ENCODE data around the gene CLMP. TPM values are rescaled to one million over a fixed set of nuclear protein-coding genes. Genes with fewer than 3 reads are reported as not detected.
A peak's percentile ranks its signal among the peaks of the same experiment; 100 is the strongest.

Gene CLMP
- total and polyA plus RNA-seq, 9 of the 15 experiments (the other 6 are each of a cell fraction or from before 2014, with no cell fraction given), result 0.02 to 0.15 (median 0.03) TPM; not detected in 6

- TF ChIP-seq ZBTB7A (IDR thresholded peaks at IDR 0.05; ENCODE audit: borderline replicate concordance, control insufficient read depth, low read depth, low read length) (peak; percentile 15; the same call in 1 of the 2 replicates), SLC30A9 (CRISPR knock-in tag; IDR thresholded peaks at IDR 0.05) (no peak), EHMT2 (IDR thresholded peaks at IDR 0.05) (no peak), ZNF780A (CRISPR knock-in tag; IDR thresholded peaks at IDR 0.05) (no peak), PHF21A (IDR thresholded peaks at IDR 0.05; ENCODE audit: borderline replicate concordance, low read depth) (no peak), HOXB6 (CRISPR knock-in tag; IDR thresholded peaks at IDR 0.05; ENCODE audit: borderline replicate concordance) (no peak), NFIX (CRISPR knock-in tag; IDR thresholded peaks at IDR 0.05; ENCODE audit: low read depth) (no peak), KDM4B (IDR thresholded peaks at IDR 0.05; ENCODE audit: borderline replicate concordance in 2 of 2, low read depth in 1 of 2) (peak in 1 of 2 experiments; percentile 78; a peak in 2 of 4 replicates), C11orf30 (IDR thresholded peaks at IDR 0.05; ENCODE audit: low read depth) (no peak), NRF1 (conservative IDR thresholded peaks at IDR 0.05 in 1 of 2, IDR thresholded peaks at IDR 0.05 in 1 of 2) (peak; percentile 97 to 98), HEY1 (CRISPR knock-in tag; IDR thresholded peaks at IDR 0.05; ENCODE audit: borderline replicate concordance) (no peak), SMC3 (conservative IDR thresholded peaks at IDR 0.05; ENCODE audit: insufficient read depth, low read depth, low read length) (no peak), TAF9B (IDR thresholded peaks at IDR 0.05; ENCODE audit: partially characterized antibody) (peak; percentile 79), EP400 (IDR thresholded peaks at IDR 0.05) (peak; percentile 77), SETDB1 (IDR thresholded peaks at IDR 0.05; ENCODE audit: low read length) (no peak), ETV5 (CRISPR knock-in tag; IDR thresholded peaks at IDR 0.05; ENCODE audit: low read depth) (0 out of 2 replicates have a peak, but pooled peaks have one; percentile 19), ZNF583 (CRISPR knock-in tag; IDR thresholded peaks at IDR 0.05) (no peak), SAP30 (IDR thresholded peaks at IDR 0.05; ENCODE audit: borderline replicate concordance, insufficient read depth, low read depth, low read length, poor library complexity, severe bottlenecking) (peak; percentile 48), POLR3G (IDR thresholded peaks at IDR 0.05; ENCODE audit: extremely low read depth, insufficient read length, insufficient replicate concordance) (no peak), CREM (IDR thresholded peaks at IDR 0.05; ENCODE audit: low read depth) (peak; percentile 57), ASH1L (IDR thresholded peaks at IDR 0.05; ENCODE audit: borderline replicate concordance, low read depth, partially characterized antibody) (peak; percentile 71)
- TF ChIP-seq, protein P1, sequence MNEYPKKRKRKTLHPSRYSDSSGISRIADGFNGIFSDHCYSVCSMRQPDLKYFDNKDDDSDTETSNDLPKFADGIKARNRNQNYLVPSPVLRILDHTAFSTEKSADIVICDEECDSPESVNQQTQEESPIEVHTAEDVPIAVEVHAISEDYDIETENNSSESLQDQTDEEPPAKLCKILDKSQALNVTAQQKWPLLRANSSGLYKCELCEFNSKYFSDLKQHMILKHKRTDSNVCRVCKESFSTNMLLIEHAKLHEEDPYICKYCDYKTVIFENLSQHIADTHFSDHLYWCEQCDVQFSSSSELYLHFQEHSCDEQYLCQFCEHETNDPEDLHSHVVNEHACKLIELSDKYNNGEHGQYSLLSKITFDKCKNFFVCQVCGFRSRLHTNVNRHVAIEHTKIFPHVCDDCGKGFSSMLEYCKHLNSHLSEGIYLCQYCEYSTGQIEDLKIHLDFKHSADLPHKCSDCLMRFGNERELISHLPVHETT (CRISPR knock-in tag; conservative IDR thresholded peaks at IDR 0.05 in 1 of 2, IDR thresholded peaks at IDR 0.05 in 1 of 2), result peak in 1 of 2 experiments; percentile 75; a peak in 2 of 4 replicates
- TF ChIP-seq, protein P2, sequence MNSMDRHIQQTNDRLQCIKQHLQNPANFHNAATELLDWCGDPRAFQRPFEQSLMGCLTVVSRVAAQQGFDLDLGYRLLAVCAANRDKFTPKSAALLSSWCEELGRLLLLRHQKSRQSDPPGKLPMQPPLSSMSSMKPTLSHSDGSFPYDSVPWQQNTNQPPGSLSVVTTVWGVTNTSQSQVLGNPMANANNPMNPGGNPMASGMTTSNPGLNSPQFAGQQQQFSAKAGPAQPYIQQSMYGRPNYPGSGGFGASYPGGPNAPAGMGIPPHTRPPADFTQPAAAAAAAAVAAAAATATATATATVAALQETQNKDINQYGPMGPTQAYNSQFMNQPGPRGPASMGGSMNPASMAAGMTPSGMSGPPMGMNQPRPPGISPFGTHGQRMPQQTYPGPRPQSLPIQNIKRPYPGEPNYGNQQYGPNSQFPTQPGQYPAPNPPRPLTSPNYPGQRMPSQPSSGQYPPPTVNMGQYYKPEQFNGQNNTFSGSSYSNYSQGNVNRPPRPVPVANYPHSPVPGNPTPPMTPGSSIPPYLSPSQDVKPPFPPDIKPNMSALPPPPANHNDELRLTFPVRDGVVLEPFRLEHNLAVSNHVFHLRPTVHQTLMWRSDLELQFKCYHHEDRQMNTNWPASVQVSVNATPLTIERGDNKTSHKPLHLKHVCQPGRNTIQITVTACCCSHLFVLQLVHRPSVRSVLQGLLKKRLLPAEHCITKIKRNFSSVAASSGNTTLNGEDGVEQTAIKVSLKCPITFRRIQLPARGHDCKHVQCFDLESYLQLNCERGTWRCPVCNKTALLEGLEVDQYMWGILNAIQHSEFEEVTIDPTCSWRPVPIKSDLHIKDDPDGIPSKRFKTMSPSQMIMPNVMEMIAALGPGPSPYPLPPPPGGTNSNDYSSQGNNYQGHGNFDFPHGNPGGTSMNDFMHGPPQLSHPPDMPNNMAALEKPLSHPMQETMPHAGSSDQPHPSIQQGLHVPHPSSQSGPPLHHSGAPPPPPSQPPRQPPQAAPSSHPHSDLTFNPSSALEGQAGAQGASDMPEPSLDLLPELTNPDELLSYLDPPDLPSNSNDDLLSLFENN (IDR thresholded peaks at IDR 0.05; ENCODE audit: low read depth in 2 of 2, low read length in 2 of 2), result peak in 1 of 2 experiments; percentile 28; a peak in 1 of 4 replicates
These were observed 132.7 kb downstream of the CLMP start (continued) for GRCh38 chr11:123062158-123062891.

All from K562 (cell line).